Measurements from ENCODE around the gene SPCS3.

Gene SPCS3

GRCh38 chr4:176319704-176320339, at the start of gene SPCS3:
Gene SPCS3, plus strand, starts transcription at chr4:176319966. Its CDS starts 111 bp downstream, at chr4:176320077.
- DNase-seq (ENCODE audit: low read depth): peak; percentile 90
- TF ChIP-seq CTCF (conservative IDR thresholded peaks at IDR 0.05; ENCODE audit: control insufficient read depth, insufficient read depth, low read depth, low read length): no peak

GRCh38 chr4:176270669-176271068, 49.1 kb upstream of the SPCS3 start:
- peak; percentile 99 for DNase-seq (ENCODE audit: low read depth)
- peak overlapping the region; percentile 15 for H3K4me3 ChIP-seq (ENCODE audit: control insufficient read depth, low read depth, low read length)
- no peak for TF ChIP-seq CTCF (conservative IDR thresholded peaks at IDR 0.05; ENCODE audit: control insufficient read depth, insufficient read depth, low read depth, low read length)

More at GRCh38 chr4:176319704-176320339, at the start of gene SPCS3:
- peak within 1 kb of the TSS; percentile 94 for H3K4me3 ChIP-seq (ENCODE audit: control insufficient read depth, low read depth, low read length)

- no peak for TF ChIP-seq CTCF (conservative IDR thresholded peaks at IDR 0.05; ENCODE audit: control insufficient read depth, insufficient read depth, low read depth, low read length)
- DNase-seq (ENCODE audit: low read depth): peak; percentile 64
- H3K4me3 ChIP-seq (ENCODE audit: control insufficient read depth, low read depth, low read length): no peak overlapping the region
Observed at GRCh38 chr4:176271749-176272148, 48.0 kb upstream of the SPCS3 start.

- no peak for TF ChIP-seq CTCF (conservative IDR thresholded peaks at IDR 0.05; ENCODE audit: control insufficient read depth, insufficient read depth, low read depth, low read length)
- no peak for DNase-seq (ENCODE audit: low read depth)
- no peak overlapping the region for H3K4me3 ChIP-seq (ENCODE audit: control insufficient read depth, low read depth, low read length)
Observed at GRCh38 chr4:176272799-176273198, 47.0 kb upstream of the SPCS3 start.

- no peak for DNase-seq (ENCODE audit: low read depth)
- no peak for TF ChIP-seq CTCF (conservative IDR thresholded peaks at IDR 0.05; ENCODE audit: control insufficient read depth, insufficient read depth, low read depth, low read length)
Observed at GRCh38 chr4:176273736-176274135, 46.0 kb upstream of the SPCS3 start.

GRCh38 chr4:176274441-176274840, 45.3 kb upstream of the SPCS3 start:
- H3K4me3 ChIP-seq (ENCODE audit: control insufficient read depth, low read depth, low read length): no peak overlapping the region
- peak; percentile 84 for DNase-seq (ENCODE audit: low read depth)
- no peak for TF ChIP-seq CTCF (conservative IDR thresholded peaks at IDR 0.05; ENCODE audit: control insufficient read depth, insufficient read depth, low read depth, low read length)

More at GRCh38 chr4:176273736-176274135, 46.0 kb upstream of the SPCS3 start:
- H3K4me3 ChIP-seq (ENCODE audit: control insufficient read depth, low read depth, low read length): no peak overlapping the region

All from fibroblast of mammary gland (primary cell).